CD14-positive monocyte (primary cell): ENCODE measurements around the gene GPC6. TPM values are rescaled to one million over a fixed set of nuclear protein-coding genes. Genes with fewer than 3 reads are reported as not detected.

Experiments used
- DNase-seq, 3 donors: peaks; one replicate each; pipeline ENCODE4 v3.0.0-alpha.2; 2011 to 2022
- H2AFZ ChIP-seq: 2 replicates; pipeline ENCODE4 v1.6.0; 2012; ENCODE audit warnings: mild to moderate bottlenecking, low read depth, low read length, inconsistent platforms; ENCODE audit not compliant: insufficient read depth, poor library complexity, severe bottlenecking
- H3K27ac ChIP-seq, 2 donors: 1 replicate in 1 of 2; 2 replicates in 1 of 2; pipeline ENCODE4 v1.5.1; 2012 to 2013; ENCODE audit warnings: low read length in 2 of 2, control low read depth in 1 of 2, inconsistent platforms in 1 of 2, low read depth in 1 of 2, mild to moderate bottlenecking in 1 of 2
- H3K27me3 ChIP-seq, 2 donors: one replicate each; pipeline versions ENCODE4 v1.6.0 to v1.6.1; 2011 to 2013; ENCODE audit warnings: low read length in 2 of 2; ENCODE audit not compliant: control insufficient read depth in 2 of 2, insufficient read depth in 2 of 2
- H3K36me3 ChIP-seq, 2 donors: replicated peaks in 1 of 2; 1 replicate in 1 of 2; 2 replicates in 1 of 2; pipeline versions ENCODE4 v1.5.1 to v1.6.1; 2012 to 2013; ENCODE audit warnings: low read length in 2 of 2, control low read depth in 1 of 2, inconsistent platforms in 1 of 2, mild to moderate bottlenecking in 1 of 2; ENCODE audit not compliant: insufficient read depth in 2 of 2, control insufficient read depth in 1 of 2
- H3K4me1 ChIP-seq, 2 donors: 1 replicate in 1 of 2; 2 replicates in 1 of 2; pipeline versions ENCODE4 v1.5.1 to v1.6.1; 2012 to 2013; ENCODE audit warnings: low read length in 2 of 2, control low read depth in 1 of 2, inconsistent platforms in 1 of 2, mild to moderate bottlenecking in 1 of 2, moderate library complexity in 1 of 2; ENCODE audit not compliant: insufficient read depth in 2 of 2, control insufficient read depth in 1 of 2
- H3K4me2 ChIP-seq: replicated peaks from 2 replicates; pipeline ENCODE3; 2012; ENCODE audit warnings: low read length, moderate library complexity, mild to moderate bottlenecking; ENCODE audit not compliant: poor library complexity, severe bottlenecking; ENCODE audit errors: extremely low read depth
- H3K4me3 ChIP-seq, 3 experiments: fragments of 200-600 bp in 1 of 3; sonication (generic) in 1 of 3; replicated peaks in 1 of 3; 1 replicate in 2 of 3; 2 replicates in 1 of 3; pipeline ENCODE4 v1.5.1; 2011 to 2013; ENCODE audit warnings: low read length in 3 of 3, mild to moderate bottlenecking in 3 of 3, control low read depth in 2 of 3, low read depth in 2 of 3, inconsistent platforms in 1 of 3, moderate library complexity in 1 of 3
- H3K79me2 ChIP-seq: 2 replicates; pipeline ENCODE4 v1.6.0; 2012; ENCODE audit warnings: mild to moderate bottlenecking, control low read depth, inconsistent platforms, low read length, moderate library complexity; ENCODE audit not compliant: insufficient read depth
- H3K9ac ChIP-seq: 2 replicates; pipeline ENCODE4 v1.6.0; 2017; ENCODE audit warnings: low read length, mild to moderate bottlenecking; ENCODE audit not compliant: insufficient read depth, poor library complexity, severe bottlenecking
- H3K9me3 ChIP-seq, 2 donors: replicated peaks in 1 of 2; 1 replicate in 1 of 2; 2 replicates in 1 of 2; pipeline versions ENCODE4 v1.5.1 to v1.6.1; 2012 to 2013; ENCODE audit warnings: low read length in 2 of 2, control low read depth in 1 of 2; ENCODE audit not compliant: control insufficient read depth in 1 of 2, insufficient read depth in 1 of 2
- H4K20me1 ChIP-seq: 2 replicates; pipeline ENCODE4 v1.6.0; 2012; ENCODE audit warnings: mild to moderate bottlenecking, low read length, control low read depth, moderate library complexity; ENCODE audit not compliant: insufficient read depth
- H3K27ac Mint-ChIP-seq, 7 donors: one replicate each; pipeline ENCODE4 v1.8.0; 2020; ENCODE audit warnings: mild to moderate bottlenecking in 7 of 7, mixed read lengths in 7 of 7, moderate library complexity in 6 of 7, inconsistent platforms in 2 of 7
- H3K27me3 Mint-ChIP-seq, 3 donors: one replicate each; pipeline ENCODE4 v1.8.0; 2021 to 2022; ENCODE audit warnings: low read depth in 3 of 3, mild to moderate bottlenecking in 3 of 3, mixed read lengths in 3 of 3, moderate library complexity in 3 of 3, inconsistent platforms in 1 of 3
- H3K36me3 Mint-ChIP-seq, 2 donors: one replicate each; pipeline ENCODE4 v1.8.0; 2020; ENCODE audit warnings: mixed read lengths in 2 of 2, inconsistent platforms in 1 of 2, mild to moderate bottlenecking in 1 of 2
- H3K4me1 Mint-ChIP-seq: one replicate; pipeline ENCODE4 v1.8.0; 2020; ENCODE audit warnings: mild to moderate bottlenecking, mixed read lengths
- H3K4me3 Mint-ChIP-seq, 2 donors: one replicate each; pipeline ENCODE4 v1.8.0; 2020; ENCODE audit warnings: mild to moderate bottlenecking in 2 of 2, mixed read lengths in 2 of 2, moderate library complexity in 1 of 2
- H3K9me3 Mint-ChIP-seq, 7 donors: one replicate each; pipeline ENCODE4 v1.8.0; 2020 to 2022; ENCODE audit warnings: mixed read lengths in 7 of 7, mild to moderate bottlenecking in 6 of 7, moderate library complexity in 6 of 7, inconsistent platforms in 2 of 7
- CTCF ChIP-seq: fragments of 200-600 bp; IDR thresholded peaks from one replicate; pipeline ENCODE4 v1.8.0; 2022; ENCODE audit warnings: antibody characterized with exemption, mild to moderate bottlenecking
- WGBS: methylation state at CpG from one replicate; pipeline ENCODE4 v1.1.5; 2013; ENCODE audit warnings: missing lambda C conversion rate; ENCODE audit not compliant: insufficient coverage; 5-methylcytosine and 5-hydroxymethylcytosine counted together
- intact Hi-C, 2 donors: fragments of 100-400 bp; cut with micrococcal nuclease; formaldehyde crosslinking; loops; one replicate each; pipeline versions ENCODE4 v1.15.0 to v1.15.1; 2023
- polyA plus RNA-seq, 3 donors: library from polyadenylated mRNA; depleted of rRNA in 1 of 3; unstranded in 2 of 3; stranded (reverse) in 1 of 3; fragments of 300-500 nt in 2 of 3; fragments of >200 nt in 1 of 3; fragmentation: Illumina TruSeq in 2 of 3; gene quantifications; 1 replicate in 2 of 3; 2 replicates in 1 of 3; pipeline ENCODE4 v1.2.3, GENCODE V29; 2012 to 2021

GPC6 gene
- polyA plus RNA-seq, 3 donors, result not detected

- no peaks in the 10 kb centered on the region for H3K79me2 ChIP-seq
- no peaks in the 10 kb centered on the region for H3K4me1 Mint-ChIP-seq
- H3K27me3 Mint-ChIP-seq, result no peaks in the 10 kb centered on the region
- H3K9ac ChIP-seq, result no peak overlapping the region
- no peak overlapping the region for H3K27ac Mint-ChIP-seq
- no peak for DNase-seq
- peaks cover 0 to 4% (median 0%) of the 10 kb centered on the region in 7 donors for H3K9me3 Mint-ChIP-seq
- H3K9me3 ChIP-seq, result peaks cover 0 to 4% of the 10 kb centered on the region in 2 donors
- no peaks in the 10 kb centered on the region for H4K20me1 ChIP-seq
- H3K27ac ChIP-seq, result no peak overlapping the region
- no peaks in the 10 kb centered on the region for H3K27me3 ChIP-seq
- H3K36me3 ChIP-seq, result no peaks in the 10 kb centered on the region
- H2AFZ ChIP-seq, result no peak overlapping the region
- no CpG with 5 or more reads among the region's 3 CpGs for WGBS
- H3K4me3 ChIP-seq, result no peak overlapping the region
- no peak overlapping the region for H3K4me3 Mint-ChIP-seq
- H3K36me3 Mint-ChIP-seq, result no peaks in the 10 kb centered on the region
- no peaks in the 10 kb centered on the region for H3K4me1 ChIP-seq
- no peak for TF ChIP-seq CTCF
- intact Hi-C loops, result no loop called here
- no peak overlapping the region for H3K4me2 ChIP-seq
These were observed 278.7 kb downstream of the GPC6 start for GRCh38 chr13:93505104-93505952.

- Histone ChIP-seq H3K4me1 (no peaks in the 10 kb centered on the region), H3K79me2 (no peaks in the 10 kb centered on the region), H3K4me3 (no peak overlapping the region), H3K36me3 (no peaks in the 10 kb centered on the region), H3K27me3 (no peaks in the 10 kb centered on the region), H3K4me2 (no peak overlapping the region), H3K27ac (no peak overlapping the region), H3K9ac (no peak overlapping the region), H2AFZ (no peak overlapping the region), H4K20me1 (no peaks in the 10 kb centered on the region), H3K9me3 (peaks cover 4 to 7% of the 10 kb centered on the region in 2 donors)
- Mint-ChIP-seq H3K36me3 (no peaks in the 10 kb centered on the region), H3K9me3 (peaks cover 0 to 13% (median 0%) of the 10 kb centered on the region in 7 donors), H3K27ac (no peak overlapping the region), H3K4me3 (no peak overlapping the region), H3K4me1 (no peaks in the 10 kb centered on the region), H3K27me3 (no peaks in the 10 kb centered on the region)
- WGBS, result no CpG with 5 or more reads among the region's 2 CpGs
- TF ChIP-seq CTCF, result no peak
- intact Hi-C loops, result no loop called here
- no peak for DNase-seq
These were observed 284.4 kb downstream of the GPC6 start for GRCh38 chr13:93511011-93511410.
